Stimulated activated CD4-positive, alpha-beta T cell treated with anti-CD3 and anti-CD28 coated beads, Interleukin-12 subunit alpha, Interleukin-12 subunit beta, amount 100 ng/mL, for 24 hours (primary cell): ENCODE results near the gene EML5.
"Not testable (repeated sequence)": the region's sequence is repeated elsewhere in the genome, so short reads cannot be mapped to it uniquely, and the experiment has no call there.

Experiments used
- DNase-seq, 2 experiments: peaks; one replicate each; pipeline ENCODE4 v3.0.0-alpha.2; 2020; ENCODE audit warnings: low read depth in 2 of 2

Gene EML5

GRCh38 chr14:88802596-88802995 is 9.8 kb upstream of the EML5 start:
- no peak for DNase-seq

- DNase-seq, result no peak
Observed at GRCh38 chr14:88799522-88799921, 6.8 kb upstream of the EML5 start.

- no peak for DNase-seq
Observed at GRCh38 chr14:88798156-88798555, 5.4 kb upstream of the EML5 start.

GRCh38 chr14:88793259-88793625 is 489 bp upstream of the EML5 start:
- DNase-seq, result no peak

GRCh38 chr14:88791629-88792472 is 902 bp downstream of the EML5 start:
- DNase-seq, result peak in 1 of 2 experiments; percentile 10

- no peak for DNase-seq
Observed at GRCh38 chr14:88791252-88791621, 1.5 kb downstream of the EML5 start.

GRCh38 chr14:88790501-88791251 is 2.1 kb downstream of the EML5 start:
- DNase-seq, result no peak

- not testable (repeated sequence) for DNase-seq
Observed at GRCh38 chr14:88789573-88789972, 3.2 kb downstream of the EML5 start.

GRCh38 chr14:88786715-88787114 is 6.0 kb downstream of the EML5 start:
- DNase-seq, result no peak

GRCh38 chr14:88785911-88786310 is 6.8 kb downstream of the EML5 start:
- no peak for DNase-seq

GRCh38 chr14:88775532-88775931 is 17.2 kb downstream of the EML5 start:
- no peak for DNase-seq

GRCh38 chr14:88770736-88771135 is 22.0 kb downstream of the EML5 start:
- no peak for DNase-seq

GRCh38 chr14:88765130-88765529 is 27.6 kb downstream of the EML5 start:
- no peak for DNase-seq

GRCh38 chr14:88753873-88754272 is 38.9 kb downstream of the EML5 start:
- no peak for DNase-seq

GRCh38 chr14:88750945-88751344 is 41.8 kb downstream of the EML5 start:
- DNase-seq, result no peak

GRCh38 chr14:88750413-88750812 is 42.3 kb downstream of the EML5 start:
- DNase-seq, result no peak

GRCh38 chr14:88749139-88749538 is 43.6 kb downstream of the EML5 start:
- no peak for DNase-seq

GRCh38 chr14:88748288-88748687 is 44.5 kb downstream of the EML5 start:
- no peak for DNase-seq

GRCh38 chr14:88746052-88746451 is 46.7 kb downstream of the EML5 start:
- no peak for DNase-seq

- no peak for DNase-seq
Observed at GRCh38 chr14:88737245-88737644, 55.5 kb downstream of the EML5 start.

GRCh38 chr14:88733121-88733520 is 59.6 kb downstream of the EML5 start:
- no peak for DNase-seq

- no peak for DNase-seq
Observed at GRCh38 chr14:88729159-88729558, 63.6 kb downstream of the EML5 start.

- no peak for DNase-seq
Observed at GRCh38 chr14:88727057-88727456, 65.7 kb downstream of the EML5 start.
